ENCODE measurements around the gene SLC7A1. TPM values are rescaled to one million over a fixed set of nuclear protein-coding genes. Genes with fewer than 3 reads are reported as not detected.

The SLC7A1 gene
- total and polyA plus RNA-seq, 2 of the 13 experiments (the other 11 are each of a cell fraction or from before 2014, with no cell fraction given), result 14.5 to 15.3 TPM

DNA sequence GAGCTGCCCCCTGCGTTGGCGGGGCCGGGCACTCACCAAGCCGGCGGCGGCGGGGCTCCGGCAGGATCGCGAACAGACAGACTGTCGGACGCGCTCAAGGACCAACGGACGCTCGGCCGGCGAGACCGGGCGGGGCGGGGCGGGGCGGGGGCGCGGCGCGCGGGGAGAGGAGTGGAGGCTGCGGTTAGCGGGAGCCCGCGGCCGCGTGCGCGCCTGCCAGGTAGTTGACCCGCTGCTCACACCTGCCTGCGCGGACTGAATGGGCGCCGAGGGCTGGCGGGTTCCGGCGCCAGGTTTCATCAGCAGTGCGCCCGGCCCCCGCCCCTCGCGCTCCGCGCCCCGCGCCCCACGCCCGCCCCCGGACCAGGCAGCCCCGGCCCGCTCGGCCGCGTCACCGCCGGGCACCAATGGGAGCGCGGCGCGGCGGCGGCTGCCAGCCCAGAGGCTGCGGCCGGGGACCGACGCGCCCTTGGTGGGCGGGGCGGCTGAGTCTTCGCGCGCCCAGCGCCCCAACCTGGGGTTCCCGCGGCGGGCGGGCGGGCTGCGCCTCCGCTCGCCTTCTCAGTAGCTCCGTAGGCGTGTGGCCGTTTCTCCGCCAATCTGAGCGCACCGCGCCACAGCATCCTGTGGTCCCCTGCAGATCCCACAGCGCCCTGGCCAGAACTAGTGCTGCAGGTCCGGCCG, at the start of gene SLC7A1 (continued):
- TF ChIP-seq, protein P1, sequence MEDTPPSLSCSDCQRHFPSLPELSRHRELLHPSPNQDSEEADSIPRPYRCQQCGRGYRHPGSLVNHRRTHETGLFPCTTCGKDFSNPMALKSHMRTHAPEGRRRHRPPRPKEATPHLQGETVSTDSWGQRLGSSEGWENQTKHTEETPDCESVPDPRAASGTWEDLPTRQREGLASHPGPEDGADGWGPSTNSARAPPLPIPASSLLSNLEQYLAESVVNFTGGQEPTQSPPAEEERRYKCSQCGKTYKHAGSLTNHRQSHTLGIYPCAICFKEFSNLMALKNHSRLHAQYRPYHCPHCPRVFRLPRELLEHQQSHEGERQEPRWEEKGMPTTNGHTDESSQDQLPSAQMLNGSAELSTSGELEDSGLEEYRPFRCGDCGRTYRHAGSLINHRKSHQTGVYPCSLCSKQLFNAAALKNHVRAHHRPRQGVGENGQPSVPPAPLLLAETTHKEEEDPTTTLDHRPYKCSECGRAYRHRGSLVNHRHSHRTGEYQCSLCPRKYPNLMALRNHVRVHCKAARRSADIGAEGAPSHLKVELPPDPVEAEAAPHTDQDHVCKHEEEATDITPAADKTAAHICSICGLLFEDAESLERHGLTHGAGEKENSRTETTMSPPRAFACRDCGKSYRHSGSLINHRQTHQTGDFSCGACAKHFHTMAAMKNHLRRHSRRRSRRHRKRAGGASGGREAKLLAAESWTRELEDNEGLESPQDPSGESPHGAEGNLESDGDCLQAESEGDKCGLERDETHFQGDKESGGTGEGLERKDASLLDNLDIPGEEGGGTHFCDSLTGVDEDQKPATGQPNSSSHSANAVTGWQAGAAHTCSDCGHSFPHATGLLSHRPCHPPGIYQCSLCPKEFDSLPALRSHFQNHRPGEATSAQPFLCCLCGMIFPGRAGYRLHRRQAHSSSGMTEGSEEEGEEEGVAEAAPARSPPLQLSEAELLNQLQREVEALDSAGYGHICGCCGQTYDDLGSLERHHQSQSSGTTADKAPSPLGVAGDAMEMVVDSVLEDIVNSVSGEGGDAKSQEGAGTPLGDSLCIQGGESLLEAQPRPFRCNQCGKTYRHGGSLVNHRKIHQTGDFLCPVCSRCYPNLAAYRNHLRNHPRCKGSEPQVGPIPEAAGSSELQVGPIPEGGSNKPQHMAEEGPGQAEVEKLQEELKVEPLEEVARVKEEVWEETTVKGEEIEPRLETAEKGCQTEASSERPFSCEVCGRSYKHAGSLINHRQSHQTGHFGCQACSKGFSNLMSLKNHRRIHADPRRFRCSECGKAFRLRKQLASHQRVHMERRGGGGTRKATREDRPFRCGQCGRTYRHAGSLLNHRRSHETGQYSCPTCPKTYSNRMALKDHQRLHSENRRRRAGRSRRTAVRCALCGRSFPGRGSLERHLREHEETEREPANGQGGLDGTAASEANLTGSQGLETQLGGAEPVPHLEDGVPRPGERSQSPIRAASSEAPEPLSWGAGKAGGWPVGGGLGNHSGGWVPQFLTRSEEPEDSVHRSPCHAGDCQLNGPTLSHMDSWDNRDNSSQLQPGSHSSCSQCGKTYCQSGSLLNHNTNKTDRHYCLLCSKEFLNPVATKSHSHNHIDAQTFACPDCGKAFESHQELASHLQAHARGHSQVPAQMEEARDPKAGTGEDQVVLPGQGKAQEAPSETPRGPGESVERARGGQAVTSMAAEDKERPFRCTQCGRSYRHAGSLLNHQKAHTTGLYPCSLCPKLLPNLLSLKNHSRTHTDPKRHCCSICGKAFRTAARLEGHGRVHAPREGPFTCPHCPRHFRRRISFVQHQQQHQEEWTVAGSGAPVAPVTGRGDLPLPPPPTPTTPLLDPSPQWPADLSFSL (CRISPR knock-in tag; IDR thresholded peaks at IDR 0.05), result no peak
- TF ChIP-seq, protein P2, sequence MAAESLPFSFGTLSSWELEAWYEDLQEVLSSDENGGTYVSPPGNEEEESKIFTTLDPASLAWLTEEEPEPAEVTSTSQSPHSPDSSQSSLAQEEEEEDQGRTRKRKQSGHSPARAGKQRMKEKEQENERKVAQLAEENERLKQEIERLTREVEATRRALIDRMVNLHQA (CRISPR knock-in tag; IDR thresholded peaks at IDR 0.05), result no peak
- TF ChIP-seq ZNF329 (CRISPR knock-in tag; IDR thresholded peaks at IDR 0.05; ENCODE audit: low read depth) (no peak), ZNF850 (CRISPR knock-in tag; conservative IDR thresholded peaks at IDR 0.05) (no peak), ATRX (CRISPR knock-in tag; IDR thresholded peaks at IDR 0.05; ENCODE audit: borderline replicate concordance) (no peak), ZNF598 (CRISPR knock-in tag; IDR thresholded peaks at IDR 0.05; ENCODE audit: borderline replicate concordance) (no peak), KMT2B (CRISPR knock-in tag; IDR thresholded peaks at IDR 0.05) (no peak), ATF7 (IDR thresholded peaks at IDR 0.05) (no peak), ATF7 (CRISPR knock-in tag; IDR thresholded peaks at IDR 0.05) (no peak)
- TF ChIP-seq, protein P3, sequence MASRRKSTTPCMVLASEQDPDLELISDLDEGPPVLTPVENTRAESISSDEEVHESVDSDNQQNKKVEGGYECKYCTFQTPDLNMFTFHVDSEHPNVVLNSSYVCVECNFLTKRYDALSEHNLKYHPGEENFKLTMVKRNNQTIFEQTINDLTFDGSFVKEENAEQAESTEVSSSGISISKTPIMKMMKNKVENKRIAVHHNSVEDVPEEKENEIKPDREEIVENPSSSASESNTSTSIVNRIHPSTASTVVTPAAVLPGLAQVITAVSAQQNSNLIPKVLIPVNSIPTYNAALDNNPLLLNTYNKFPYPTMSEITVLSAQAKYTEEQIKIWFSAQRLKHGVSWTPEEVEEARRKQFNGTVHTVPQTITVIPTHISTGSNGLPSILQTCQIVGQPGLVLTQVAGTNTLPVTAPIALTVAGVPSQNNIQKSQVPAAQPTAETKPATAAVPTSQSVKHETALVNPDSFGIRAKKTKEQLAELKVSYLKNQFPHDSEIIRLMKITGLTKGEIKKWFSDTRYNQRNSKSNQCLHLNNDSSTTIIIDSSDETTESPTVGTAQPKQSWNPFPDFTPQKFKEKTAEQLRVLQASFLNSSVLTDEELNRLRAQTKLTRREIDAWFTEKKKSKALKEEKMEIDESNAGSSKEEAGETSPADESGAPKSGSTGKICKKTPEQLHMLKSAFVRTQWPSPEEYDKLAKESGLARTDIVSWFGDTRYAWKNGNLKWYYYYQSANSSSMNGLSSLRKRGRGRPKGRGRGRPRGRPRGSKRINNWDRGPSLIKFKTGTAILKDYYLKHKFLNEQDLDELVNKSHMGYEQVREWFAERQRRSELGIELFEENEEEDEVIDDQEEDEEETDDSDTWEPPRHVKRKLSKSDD (CRISPR knock-in tag; IDR thresholded peaks at IDR 0.05; ENCODE audit: low read depth), result no peak
- TF ChIP-seq, protein P4, sequence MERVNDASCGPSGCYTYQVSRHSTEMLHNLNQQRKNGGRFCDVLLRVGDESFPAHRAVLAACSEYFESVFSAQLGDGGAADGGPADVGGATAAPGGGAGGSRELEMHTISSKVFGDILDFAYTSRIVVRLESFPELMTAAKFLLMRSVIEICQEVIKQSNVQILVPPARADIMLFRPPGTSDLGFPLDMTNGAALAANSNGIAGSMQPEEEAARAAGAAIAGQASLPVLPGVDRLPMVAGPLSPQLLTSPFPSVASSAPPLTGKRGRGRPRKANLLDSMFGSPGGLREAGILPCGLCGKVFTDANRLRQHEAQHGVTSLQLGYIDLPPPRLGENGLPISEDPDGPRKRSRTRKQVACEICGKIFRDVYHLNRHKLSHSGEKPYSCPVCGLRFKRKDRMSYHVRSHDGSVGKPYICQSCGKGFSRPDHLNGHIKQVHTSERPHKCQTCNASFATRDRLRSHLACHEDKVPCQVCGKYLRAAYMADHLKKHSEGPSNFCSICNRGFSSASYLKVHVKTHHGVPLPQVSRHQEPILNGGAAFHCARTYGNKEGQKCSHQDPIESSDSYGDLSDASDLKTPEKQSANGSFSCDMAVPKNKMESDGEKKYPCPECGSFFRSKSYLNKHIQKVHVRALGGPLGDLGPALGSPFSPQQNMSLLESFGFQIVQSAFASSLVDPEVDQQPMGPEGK (CRISPR knock-in tag; IDR thresholded peaks at IDR 0.05), result 0 out of 2 replicates have a peak, but pooled peaks have one; percentile 3
- TF ChIP-seq, protein P5, sequence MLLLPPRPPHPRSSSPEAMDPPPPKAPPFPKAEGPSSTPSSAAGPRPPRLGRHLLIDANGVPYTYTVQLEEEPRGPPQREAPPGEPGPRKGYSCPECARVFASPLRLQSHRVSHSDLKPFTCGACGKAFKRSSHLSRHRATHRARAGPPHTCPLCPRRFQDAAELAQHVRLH (CRISPR knock-in tag; IDR thresholded peaks at IDR 0.05; ENCODE audit: borderline replicate concordance, low read depth), result no peak
- TF ChIP-seq, protein P6, sequence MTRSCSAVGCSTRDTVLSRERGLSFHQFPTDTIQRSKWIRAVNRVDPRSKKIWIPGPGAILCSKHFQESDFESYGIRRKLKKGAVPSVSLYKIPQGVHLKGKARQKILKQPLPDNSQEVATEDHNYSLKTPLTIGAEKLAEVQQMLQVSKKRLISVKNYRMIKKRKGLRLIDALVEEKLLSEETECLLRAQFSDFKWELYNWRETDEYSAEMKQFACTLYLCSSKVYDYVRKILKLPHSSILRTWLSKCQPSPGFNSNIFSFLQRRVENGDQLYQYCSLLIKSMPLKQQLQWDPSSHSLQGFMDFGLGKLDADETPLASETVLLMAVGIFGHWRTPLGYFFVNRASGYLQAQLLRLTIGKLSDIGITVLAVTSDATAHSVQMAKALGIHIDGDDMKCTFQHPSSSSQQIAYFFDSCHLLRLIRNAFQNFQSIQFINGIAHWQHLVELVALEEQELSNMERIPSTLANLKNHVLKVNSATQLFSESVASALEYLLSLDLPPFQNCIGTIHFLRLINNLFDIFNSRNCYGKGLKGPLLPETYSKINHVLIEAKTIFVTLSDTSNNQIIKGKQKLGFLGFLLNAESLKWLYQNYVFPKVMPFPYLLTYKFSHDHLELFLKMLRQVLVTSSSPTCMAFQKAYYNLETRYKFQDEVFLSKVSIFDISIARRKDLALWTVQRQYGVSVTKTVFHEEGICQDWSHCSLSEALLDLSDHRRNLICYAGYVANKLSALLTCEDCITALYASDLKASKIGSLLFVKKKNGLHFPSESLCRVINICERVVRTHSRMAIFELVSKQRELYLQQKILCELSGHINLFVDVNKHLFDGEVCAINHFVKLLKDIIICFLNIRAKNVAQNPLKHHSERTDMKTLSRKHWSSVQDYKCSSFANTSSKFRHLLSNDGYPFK (CRISPR knock-in tag; IDR thresholded peaks at IDR 0.05; ENCODE audit: borderline replicate concordance), result no peak
